GM12875 (cell line): Measurements from ENCODE around the gene STAB2.

Source experiments
- H3K4me3 ChIP-seq: one replicate; pipeline ENCODE4 v1.5.1; 2011; ENCODE audit warnings: low read depth, low read length, control low read depth
- CTCF ChIP-seq: IDR thresholded peaks from 2 replicates; pipeline ENCODE4 v1.5.1; 2011; ENCODE audit warnings: low read depth, mild to moderate bottlenecking, control low read depth, inconsistent platforms, low read length, moderate library complexity, borderline replicate concordance; ENCODE audit not compliant: insufficient read depth

Gene STAB2

GRCh38 chr12:103725398-103725797 lies 138.3 kb downstream of the STAB2 start:
- no peak for TF ChIP-seq CTCF
- H3K4me3 ChIP-seq, result no peak overlapping the region

- TF ChIP-seq CTCF, result no peak
- no peak overlapping the region for H3K4me3 ChIP-seq
These were observed 140.6 kb downstream of the STAB2 start for GRCh38 chr12:103727638-103728037.

GRCh38 chr12:103728323-103728722 lies 141.2 kb downstream of the STAB2 start:
- TF ChIP-seq CTCF, result no peak

DNA sequence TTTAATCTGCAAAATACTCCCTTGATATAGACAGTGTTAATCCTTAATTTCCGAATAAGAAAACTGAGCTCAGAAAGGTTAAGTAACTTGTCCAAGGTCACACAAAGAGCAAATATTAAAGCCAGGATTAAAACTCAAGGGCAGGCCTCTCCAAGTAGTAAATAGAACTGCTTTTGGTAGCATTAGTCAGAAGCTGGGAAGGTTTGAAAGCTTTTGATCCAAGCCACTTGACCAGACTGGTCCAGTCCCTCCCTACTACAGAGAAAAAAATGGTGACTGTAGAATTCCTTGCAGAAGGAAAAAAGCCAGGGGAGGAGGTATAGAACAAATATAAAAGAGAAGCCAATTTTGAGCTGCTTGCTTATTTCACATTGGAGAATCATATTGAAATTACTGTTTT lies 142.4 kb downstream of the STAB2 start:
- no peak for TF ChIP-seq CTCF
- H3K4me3 ChIP-seq, result no peak overlapping the region

More at GRCh38 chr12:103728323-103728722, 141.2 kb downstream of the STAB2 start:
- H3K4me3 ChIP-seq, result no peak overlapping the region

GRCh38 chr12:103731539-103731938 lies 144.5 kb downstream of the STAB2 start:
- TF ChIP-seq CTCF, result no peak
- no peak overlapping the region for H3K4me3 ChIP-seq

- no peak for TF ChIP-seq CTCF
- H3K4me3 ChIP-seq, result no peak overlapping the region
These were observed 147.8 kb downstream of the STAB2 start for GRCh38 chr12:103734863-103735262.

GRCh38 chr12:103735291-103735690 lies 148.2 kb downstream of the STAB2 start:
- no peak overlapping the region for H3K4me3 ChIP-seq
- no peak for TF ChIP-seq CTCF
